Caco-2 (cell line): ENCODE results near the gene CLK3. TPM values are rescaled to one million over a fixed set of nuclear protein-coding genes. Genes with fewer than 3 reads are reported as not detected.

Experiments used
- BruUV-seq: library from RNA; stranded (reverse); fragments of 400-500 nt; replicated peaks from 2 replicates; lab custom pipeline; 2021; lab: Mats Ljungman, UMichigan
- CTCF ChIA-PET: fragments of 300-600 bp; sonication (Branson Sonifier 250); formaldehyde crosslinking; loops from one replicate; lab custom pipeline; 2022; ENCODE audit warnings: antibody characterized with exemption; lab: Charles Lee
- POLR2A ChIA-PET: fragments of 300-600 bp; sonication (Branson Sonifier 250); formaldehyde crosslinking; loops from one replicate; lab custom pipeline; 2022; ENCODE audit warnings: antibody characterized with exemption; lab: Charles Lee
- DNase-seq, 2 experiments: peaks; one replicate each; pipeline versions ENCODE4 v3.0.0 to v3.0.0-alpha.2; 2020 to 2022
- H3K27me3 ChIP-seq: replicated peaks from 2 replicates; pipeline ENCODE4 v1.6.0; 2011; ENCODE audit warnings: low read length; ENCODE audit not compliant: control insufficient read depth, insufficient read depth
- H3K36me3 ChIP-seq: 2 replicates; pipeline ENCODE4 v1.5.1; 2011; ENCODE audit warnings: low read length; ENCODE audit not compliant: control insufficient read depth, insufficient read depth
- H3K4me1 ChIP-seq: fragments of 250-450 bp; sonication (Bioruptor Pico); 2 replicates; pipeline ENCODE4 v1.5.1; 2020; ENCODE audit warnings: mild to moderate bottlenecking
- H3K4me3 ChIP-seq: 2 replicates; pipeline ENCODE4 v1.5.1; 2011; ENCODE audit warnings: low read depth, mild to moderate bottlenecking, control low read depth, low read length
- H3K9me3 ChIP-seq: fragments of 250-450 bp; sonication (Bioruptor Pico); 2 replicates; pipeline ENCODE4 v1.5.1; 2020; ENCODE audit warnings: mild to moderate bottlenecking, moderate library complexity
- H3K27ac Mint-ChIP-seq: one replicate; pipeline ENCODE4 v1.8.0; 2022; ENCODE audit warnings: mixed read lengths; ENCODE audit not compliant: unreplicated experiment
- H3K27me3 Mint-ChIP-seq: one replicate; pipeline ENCODE4 v1.8.0; 2022; ENCODE audit warnings: mixed read lengths; ENCODE audit not compliant: insufficient read depth, unreplicated experiment
- H3K36me3 Mint-ChIP-seq: one replicate; pipeline ENCODE4 v1.8.0; 2022; ENCODE audit warnings: mild to moderate bottlenecking, mixed read lengths; ENCODE audit not compliant: insufficient read depth, unreplicated experiment
- H3K4me1 Mint-ChIP-seq: one replicate; pipeline ENCODE4 v1.8.0; 2022; ENCODE audit warnings: low read depth, mixed read lengths; ENCODE audit not compliant: unreplicated experiment
- H3K4me3 Mint-ChIP-seq: one replicate; pipeline ENCODE4 v1.8.0; 2022; ENCODE audit warnings: mild to moderate bottlenecking, moderate library complexity, mixed read lengths; ENCODE audit not compliant: unreplicated experiment
- H3K9me3 Mint-ChIP-seq: one replicate; pipeline ENCODE4 v1.8.0; 2022; ENCODE audit warnings: mixed read lengths; ENCODE audit not compliant: unreplicated experiment
- CTCF ChIP-seq, 2 experiments: fragments of 200-600 bp in 1 of 2; IDR thresholded peaks; 1 replicate in 1 of 2; 2 replicates in 1 of 2; pipeline versions ENCODE4 v1.5.1 to v1.8.0; 2011 to 2022; ENCODE audit warnings: antibody characterized with exemption in 1 of 2, control low read depth in 1 of 2, inconsistent platforms in 1 of 2, low read depth in 1 of 2, low read length in 1 of 2, mild to moderate bottlenecking in 1 of 2, moderate library complexity in 1 of 2; ENCODE audit not compliant: insufficient read depth in 1 of 2, severe bottlenecking in 1 of 2, unreplicated experiment in 1 of 2
- intact Hi-C: fragments of 100-400 bp; cut with micrococcal nuclease; formaldehyde crosslinking; loops from one replicate; pipeline ENCODE4 v1.10.0; 2022; ENCODE audit not compliant: unreplicated experiment
- total RNA-seq: library from RNA; stranded (reverse); gene quantifications from 2 replicates; pipeline ENCODE4 v1.2.3, GENCODE V29; 2022

CLK3 gene
- total RNA-seq, 1 experiment from 2014 or later = 54.5 TPM

- no peaks in the 10 kb centered on the region for H3K9me3 ChIP-seq
- no TSS peak for BruUV-seq
- Mint-ChIP-seq H3K4me3 (no peak overlapping the region), H3K27ac (no peak overlapping the region), H3K27me3 (peaks cover 3% of the 10 kb centered on the region), H3K4me1 (no peaks in the 10 kb centered on the region), H3K9me3 (no peaks in the 10 kb centered on the region), H3K36me3 (peaks cover 10% of the 10 kb centered on the region)
- DNase-seq = no peak
- no peaks in the 10 kb centered on the region for H3K27me3 ChIP-seq
- intact Hi-C loops = loop anchor here (5.0 kb wide), 1 partner anchor 69 kb away; the partner anchor contains the start of gene ARID3B
- no peak for TF ChIP-seq CTCF (IDR thresholded peaks at IDR 0.05; ENCODE audit: insufficient read depth in 1 of 2, low read depth in 1 of 2, low read length in 1 of 2, severe bottlenecking in 1 of 2, unreplicated experiment in 1 of 2)
- no peak overlapping the region for H3K4me3 ChIP-seq
- ChIA-PET CTCF (no interaction called here), POLR2A (no interaction called here)
- H3K36me3 ChIP-seq = no peaks in the 10 kb centered on the region
- H3K4me1 ChIP-seq = no peaks in the 10 kb centered on the region
Observed at GRCh38 chr15:74611341-74611740, 4.3 kb upstream of the CLK3 start.

- ChIA-PET CTCF (no interaction called here), POLR2A (no interaction called here)
- Mint-ChIP-seq H3K9me3 (no peaks in the 10 kb centered on the region), H3K4me3 (no peak overlapping the region), H3K4me1 (no peaks in the 10 kb centered on the region), H3K27me3 (peaks cover 3% of the 10 kb centered on the region), H3K36me3 (peaks cover 13% of the 10 kb centered on the region), H3K27ac (no peak overlapping the region)
- BruUV-seq = no TSS peak
- Histone ChIP-seq H3K36me3 (no peaks in the 10 kb centered on the region), H3K9me3 (no peaks in the 10 kb centered on the region), H3K4me1 (peaks cover 4% of the 10 kb centered on the region; the same call in 1 of the 2 replicates), H3K27me3 (no peaks in the 10 kb centered on the region), H3K4me3 (no peak overlapping the region)
- intact Hi-C loops = loop anchor here (5.0 kb wide), 1 partner anchor 70 kb away; the partner anchor contains the start of gene ARID3B
- no peak for DNase-seq
- no peak for TF ChIP-seq CTCF (IDR thresholded peaks at IDR 0.05; ENCODE audit: insufficient read depth in 1 of 2, low read depth in 1 of 2, low read length in 1 of 2, severe bottlenecking in 1 of 2, unreplicated experiment in 1 of 2)
Observed at GRCh38 chr15:74611834-74612233, 3.8 kb upstream of the CLK3 start.

GRCh38 chr15:74612677-74613076 lies 3.0 kb upstream of the CLK3 start:
- ChIA-PET CTCF (interaction anchor here (0.5 kb wide), 1 partner anchor 64 kb away, joined by 3 read pairs; no protein-coding TSS in a partner anchor), POLR2A (no interaction called here)
- Mint-ChIP-seq H3K36me3 (peaks cover 13% of the 10 kb centered on the region), H3K27ac (no peak overlapping the region), H3K27me3 (peaks cover 3% of the 10 kb centered on the region), H3K4me1 (no peaks in the 10 kb centered on the region), H3K4me3 (peak overlapping the region; percentile 28), H3K9me3 (no peaks in the 10 kb centered on the region)
- Histone ChIP-seq H3K36me3 (no peaks in the 10 kb centered on the region), H3K27me3 (no peaks in the 10 kb centered on the region), H3K4me1 (peaks cover 9% of the 10 kb centered on the region; the same call in 1 of the 2 replicates), H3K9me3 (no peaks in the 10 kb centered on the region), H3K4me3 (no peak overlapping the region)
- no peak for TF ChIP-seq CTCF (IDR thresholded peaks at IDR 0.05; ENCODE audit: insufficient read depth in 1 of 2, low read depth in 1 of 2, low read length in 1 of 2, severe bottlenecking in 1 of 2, unreplicated experiment in 1 of 2)
- BruUV-seq = no TSS peak
- intact Hi-C loops = loop anchor here (5.0 kb wide), 1 partner anchor 70 kb away; the partner anchor contains the start of gene ARID3B
- DNase-seq = no peak
